BE2C (cell line): Measurements from ENCODE around the gene NAV3.

Experiments used
- DNase-seq: peaks from one replicate; pipeline ENCODE4 v3.0.0-alpha.2; 2020
- H3K27me3 ChIP-seq: fragments of 250-450 bp; sonication (Bioruptor Pico); 2 replicates; pipeline ENCODE4 v1.5.1; 2020; ENCODE audit warnings: mild to moderate bottlenecking
- H3K36me3 ChIP-seq: fragments of 250-450 bp; sonication (Bioruptor Pico); 2 replicates; pipeline ENCODE4 v1.5.1; 2020; ENCODE audit warnings: mild to moderate bottlenecking
- H3K4me1 ChIP-seq: fragments of 250-450 bp; sonication (Bioruptor Pico); 2 replicates; pipeline ENCODE4 v1.5.1; 2020
- H3K4me3 ChIP-seq: 2 replicates; pipeline ENCODE4 v1.5.1; 2011; ENCODE audit warnings: low read depth, low read length
- H3K9me3 ChIP-seq: fragments of 250-450 bp; sonication (Bioruptor Pico); 2 replicates; pipeline ENCODE4 v1.5.1; 2020
- TF ChIP-seq, protein P1 (sequence below): IDR thresholded peaks from 2 replicates; pipeline ENCODE4 v1.5.1; 2012; ENCODE audit warnings: mild to moderate bottlenecking, low read depth, low read length

NAV3 gene

DNA sequence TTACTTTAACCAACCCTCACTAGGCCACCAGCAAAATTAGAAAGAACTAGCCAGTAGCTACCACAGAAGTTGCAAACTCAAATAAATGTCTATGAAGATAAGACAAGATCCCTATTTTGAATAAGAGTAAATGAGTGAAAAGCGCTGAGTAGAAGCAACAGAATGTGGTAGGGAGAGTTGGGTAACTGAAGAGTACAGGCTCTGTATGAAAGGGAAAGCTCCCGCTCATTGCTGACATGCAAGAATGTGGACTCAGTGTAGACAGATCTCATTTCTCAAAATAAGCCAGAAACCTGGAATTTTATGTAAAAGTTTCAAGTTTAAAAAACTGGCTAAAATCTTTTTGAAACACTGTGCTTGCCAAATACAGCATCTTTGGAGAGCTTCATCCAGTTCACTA lies 63.9 kb downstream of the NAV3 start:
- H3K4me1 ChIP-seq: no peaks in the 10 kb centered on the region
- H3K27me3 ChIP-seq: no peaks in the 10 kb centered on the region
- no peaks in the 10 kb centered on the region for H3K36me3 ChIP-seq
- H3K4me3 ChIP-seq: no peak overlapping the region
- H3K9me3 ChIP-seq: no peaks in the 10 kb centered on the region
- TF ChIP-seq, protein P1, sequence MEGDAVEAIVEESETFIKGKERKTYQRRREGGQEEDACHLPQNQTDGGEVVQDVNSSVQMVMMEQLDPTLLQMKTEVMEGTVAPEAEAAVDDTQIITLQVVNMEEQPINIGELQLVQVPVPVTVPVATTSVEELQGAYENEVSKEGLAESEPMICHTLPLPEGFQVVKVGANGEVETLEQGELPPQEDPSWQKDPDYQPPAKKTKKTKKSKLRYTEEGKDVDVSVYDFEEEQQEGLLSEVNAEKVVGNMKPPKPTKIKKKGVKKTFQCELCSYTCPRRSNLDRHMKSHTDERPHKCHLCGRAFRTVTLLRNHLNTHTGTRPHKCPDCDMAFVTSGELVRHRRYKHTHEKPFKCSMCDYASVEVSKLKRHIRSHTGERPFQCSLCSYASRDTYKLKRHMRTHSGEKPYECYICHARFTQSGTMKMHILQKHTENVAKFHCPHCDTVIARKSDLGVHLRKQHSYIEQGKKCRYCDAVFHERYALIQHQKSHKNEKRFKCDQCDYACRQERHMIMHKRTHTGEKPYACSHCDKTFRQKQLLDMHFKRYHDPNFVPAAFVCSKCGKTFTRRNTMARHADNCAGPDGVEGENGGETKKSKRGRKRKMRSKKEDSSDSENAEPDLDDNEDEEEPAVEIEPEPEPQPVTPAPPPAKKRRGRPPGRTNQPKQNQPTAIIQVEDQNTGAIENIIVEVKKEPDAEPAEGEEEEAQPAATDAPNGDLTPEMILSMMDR: no peak
- no peak for DNase-seq

DNA sequence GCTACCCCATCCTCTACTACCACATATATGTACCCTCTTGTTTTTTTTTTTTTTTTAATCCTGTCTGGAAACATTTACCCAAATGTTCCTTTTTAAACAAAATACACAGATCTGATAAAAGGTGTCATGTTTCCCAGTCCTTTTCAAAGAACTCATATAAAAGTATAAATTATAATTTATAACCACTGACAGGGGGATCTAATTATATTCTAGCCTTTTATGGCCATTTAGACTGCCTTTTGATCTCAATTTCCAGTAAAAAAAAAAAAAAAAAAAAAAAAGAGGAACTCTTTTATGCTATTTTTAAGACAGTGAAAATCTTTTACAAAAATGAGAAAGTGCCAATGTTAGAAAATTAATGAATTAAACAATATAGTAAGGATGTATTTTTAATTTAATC lies 65.0 kb downstream of the NAV3 start:
- DNase-seq: no peak
- Histone ChIP-seq H3K4me1 (no peaks in the 10 kb centered on the region), H3K9me3 (no peaks in the 10 kb centered on the region), H3K27me3 (no peaks in the 10 kb centered on the region), H3K4me3 (no peak overlapping the region), H3K36me3 (no peaks in the 10 kb centered on the region)
- TF ChIP-seq, protein P1: no peak

DNA sequence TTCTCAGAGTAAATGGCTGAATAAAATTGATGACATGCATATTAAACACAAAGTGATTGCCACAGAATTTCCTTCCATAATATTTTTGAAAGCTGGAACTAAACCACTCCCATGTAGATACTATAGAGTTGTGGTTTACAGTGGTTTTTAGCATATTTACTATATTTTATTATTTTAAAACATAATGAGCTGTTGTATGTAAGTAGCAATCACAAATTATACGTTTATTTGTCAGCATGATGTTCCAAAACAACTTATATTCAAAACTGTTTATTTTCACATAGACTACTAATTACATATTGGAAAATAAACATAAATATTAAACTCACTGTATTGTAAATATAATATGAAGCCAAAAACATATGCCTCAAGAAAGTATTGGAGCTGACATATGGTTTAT lies 77.2 kb downstream of the NAV3 start:
- H3K4me3 ChIP-seq: no peak overlapping the region
- no peak for DNase-seq
- no peaks in the 10 kb centered on the region for H3K27me3 ChIP-seq
- no peaks in the 10 kb centered on the region for H3K9me3 ChIP-seq
- TF ChIP-seq, protein P1: no peak
- no peaks in the 10 kb centered on the region for H3K36me3 ChIP-seq
- no peaks in the 10 kb centered on the region for H3K4me1 ChIP-seq

DNA sequence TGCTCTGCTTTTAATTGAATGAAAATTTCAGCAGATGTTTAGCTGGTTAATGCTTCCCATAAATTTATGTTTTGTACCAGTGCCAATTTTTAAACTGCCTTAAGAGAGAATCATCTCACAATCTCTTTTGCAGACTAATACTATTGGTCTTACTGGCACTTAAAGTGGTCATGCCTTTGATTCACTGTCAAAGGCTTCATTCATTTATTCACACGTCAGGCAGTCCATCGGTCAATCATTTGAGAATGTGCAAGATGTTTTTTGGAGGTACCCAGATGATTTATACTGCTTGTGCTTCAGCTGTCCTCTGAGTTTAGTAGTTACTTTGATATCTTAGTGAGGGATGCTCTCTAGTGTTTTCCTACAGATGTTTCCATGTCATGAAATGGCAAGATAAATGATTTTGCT lies 83.4 kb downstream of the NAV3 start:
- TF ChIP-seq, protein P1: no peak
- no peaks in the 10 kb centered on the region; the same call in none of the 2 replicates for H3K27me3 ChIP-seq
- no peaks in the 10 kb centered on the region for H3K36me3 ChIP-seq
- H3K4me3 ChIP-seq: no peak overlapping the region
- no peaks in the 10 kb centered on the region for H3K4me1 ChIP-seq
- no peak for DNase-seq
- H3K9me3 ChIP-seq: no peaks in the 10 kb centered on the region

DNA sequence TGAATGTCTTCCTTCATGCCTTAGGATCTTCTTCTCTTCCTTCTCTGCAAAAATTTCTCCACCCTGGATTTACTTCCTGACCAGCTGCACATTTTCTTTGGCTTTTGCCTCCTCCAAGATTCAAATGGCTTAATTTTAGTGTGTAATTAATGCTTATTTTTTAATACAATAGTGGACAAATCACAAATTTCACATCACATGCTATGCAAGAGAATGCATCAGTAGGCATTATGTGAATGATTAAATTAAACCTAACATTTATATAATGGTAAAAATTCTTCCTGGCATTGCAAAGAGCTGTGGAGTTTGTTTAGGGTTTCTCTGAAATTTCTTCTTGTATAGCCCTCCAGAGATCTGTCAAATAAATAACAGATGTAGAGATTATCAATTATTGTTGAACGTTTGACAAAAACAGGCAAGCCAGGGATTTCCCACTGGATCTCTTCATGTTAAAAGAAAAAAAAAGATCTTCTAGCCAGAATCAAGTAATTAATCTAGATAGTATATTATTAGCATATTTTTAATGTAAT lies 84.4 kb downstream of the NAV3 start:
- TF ChIP-seq, protein P1: no peak
- Histone ChIP-seq H3K9me3 (no peaks in the 10 kb centered on the region), H3K4me1 (no peaks in the 10 kb centered on the region), H3K36me3 (no peaks in the 10 kb centered on the region), H3K4me3 (no peak overlapping the region), H3K27me3 (peaks cover 3% of the 10 kb centered on the region)
- no peak for DNase-seq

DNA sequence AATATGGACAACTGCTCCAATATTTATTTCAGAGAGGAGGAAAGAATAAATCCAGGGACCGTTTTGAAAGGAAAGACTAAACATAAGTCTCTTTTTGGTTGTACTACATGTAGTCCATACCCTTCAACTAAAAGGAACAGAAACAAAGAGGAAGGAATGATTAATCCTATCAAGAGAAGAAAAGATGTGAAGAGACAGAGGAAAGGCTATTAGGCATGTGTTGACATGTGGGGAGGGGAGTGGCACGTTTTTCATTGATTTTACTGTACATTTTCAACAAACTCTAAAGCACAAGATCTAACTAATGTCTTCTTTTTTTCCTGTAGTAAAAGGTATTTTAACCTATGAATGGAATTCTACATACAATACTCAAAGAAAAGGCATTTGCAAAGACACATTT lies 85.6 kb downstream of the NAV3 start:
- TF ChIP-seq, protein P1: no peak
- H3K27me3 ChIP-seq: peaks cover 8% of the 10 kb centered on the region
- no peak for DNase-seq
- H3K9me3 ChIP-seq: no peaks in the 10 kb centered on the region
- H3K36me3 ChIP-seq: no peaks in the 10 kb centered on the region
- no peak overlapping the region for H3K4me3 ChIP-seq
- no peaks in the 10 kb centered on the region for H3K4me1 ChIP-seq
